HG02973 (cell line): ENCODE results near the gene TNFRSF25.

Experiments
- ATAC-seq: cut with Tn5 transposase; IDR thresholded peaks from one replicate; pipeline ENCODE4 v1.9.1; 2021; ENCODE audit warnings: moderate library complexity; ENCODE audit not compliant: unreplicated experiment

Gene TNFRSF25

DNA sequence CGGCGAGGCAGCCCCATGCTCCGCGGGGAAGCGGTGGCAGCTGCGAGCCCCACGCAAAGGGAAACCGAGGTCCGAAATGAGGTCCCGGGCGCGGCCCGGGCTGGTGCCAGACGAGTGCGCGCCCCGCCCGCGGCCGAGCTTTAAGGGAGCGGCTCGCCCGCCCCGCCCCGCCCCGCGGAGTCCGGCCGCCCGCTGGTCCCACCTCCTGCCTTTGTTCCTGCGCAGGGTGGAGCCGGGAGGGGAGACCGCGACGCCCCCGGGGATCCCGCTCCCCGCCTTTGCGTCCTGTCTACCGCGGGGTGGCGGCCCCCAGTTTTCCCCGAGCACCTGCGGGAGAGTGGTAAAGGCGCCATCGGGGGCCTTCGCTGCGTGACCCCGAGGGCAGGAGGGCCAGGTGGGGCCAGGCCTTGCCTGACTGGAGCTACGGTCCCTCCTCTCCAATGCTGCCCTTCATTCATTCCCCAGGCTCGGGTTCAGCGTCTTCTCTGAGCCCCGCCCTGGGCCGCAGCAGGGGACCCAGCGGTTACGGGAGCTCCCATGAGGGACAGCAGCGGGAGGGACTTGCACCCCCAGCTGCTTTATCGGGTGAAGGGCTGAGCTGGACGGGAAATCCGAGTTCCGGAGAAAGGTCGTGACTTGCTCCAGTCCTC lies 46.0 kb downstream of the TNFRSF25 start, which contains the start of gene HES2:
Gene HES2, minus strand, starts transcription at position 116 of the 650 bp plus-strand sequence. Its CDS starts 99 bp downstream, at position 17.
- ATAC-seq = no peak

DNA sequence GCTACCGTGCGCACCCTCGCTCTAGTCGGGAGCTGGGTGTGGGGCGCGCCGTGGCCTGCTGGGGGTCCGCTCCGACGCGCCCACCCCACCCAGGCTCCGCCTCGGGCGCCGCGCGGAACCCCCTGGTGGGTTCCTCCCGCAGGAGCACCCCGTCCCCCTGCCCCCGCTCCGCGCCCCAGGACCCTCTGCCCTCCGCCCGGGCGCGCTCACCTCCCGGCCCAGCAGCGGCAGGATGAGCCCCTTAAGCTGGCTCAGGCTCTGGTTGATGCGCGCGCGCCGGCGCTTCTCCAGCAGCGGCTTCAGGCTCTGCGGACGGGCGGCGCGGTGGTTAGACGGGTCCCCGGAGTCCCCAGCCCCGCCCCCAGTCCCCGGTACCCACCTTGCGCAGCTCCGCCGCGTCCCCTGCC lies 46.6 kb downstream of the TNFRSF25 start:
- ATAC-seq = no peak

DNA sequence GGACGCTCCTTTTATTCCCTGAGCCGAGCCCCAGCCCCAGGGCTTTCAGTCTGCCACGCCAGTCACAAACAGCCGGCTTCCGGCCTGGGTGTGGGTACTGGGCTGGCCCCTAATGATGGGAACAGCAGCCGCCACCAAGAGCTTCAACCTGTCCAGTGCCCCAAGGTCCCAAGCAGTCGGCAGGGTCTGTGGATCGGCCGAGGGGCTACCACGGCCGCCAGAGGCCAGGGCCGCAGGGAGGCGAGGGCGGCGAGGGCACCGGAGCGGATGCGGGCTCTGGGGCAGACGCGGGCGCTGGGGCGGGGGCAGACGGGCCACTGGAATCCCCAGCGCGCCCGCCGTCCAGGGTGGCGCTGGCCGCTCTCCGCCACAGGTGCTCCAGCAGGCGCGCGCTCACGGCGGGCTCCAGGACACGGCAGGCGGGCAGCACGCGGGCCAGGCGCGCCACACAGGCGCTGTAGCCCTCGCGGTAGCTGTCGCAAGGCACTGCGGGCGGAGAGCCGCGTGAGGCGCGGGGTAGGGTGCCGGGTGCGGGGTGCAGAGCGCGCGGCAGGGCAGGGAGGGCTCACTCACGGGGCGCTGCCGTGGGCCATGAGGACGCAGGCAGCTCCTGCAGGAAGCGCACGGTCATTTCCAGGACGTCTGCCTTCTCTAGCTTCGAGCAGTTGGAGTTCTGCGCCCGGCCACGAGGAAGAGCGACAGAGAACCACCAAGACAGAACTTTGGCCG lies 47.1 kb downstream of the TNFRSF25 start:
- ATAC-seq = no peak

DNA sequence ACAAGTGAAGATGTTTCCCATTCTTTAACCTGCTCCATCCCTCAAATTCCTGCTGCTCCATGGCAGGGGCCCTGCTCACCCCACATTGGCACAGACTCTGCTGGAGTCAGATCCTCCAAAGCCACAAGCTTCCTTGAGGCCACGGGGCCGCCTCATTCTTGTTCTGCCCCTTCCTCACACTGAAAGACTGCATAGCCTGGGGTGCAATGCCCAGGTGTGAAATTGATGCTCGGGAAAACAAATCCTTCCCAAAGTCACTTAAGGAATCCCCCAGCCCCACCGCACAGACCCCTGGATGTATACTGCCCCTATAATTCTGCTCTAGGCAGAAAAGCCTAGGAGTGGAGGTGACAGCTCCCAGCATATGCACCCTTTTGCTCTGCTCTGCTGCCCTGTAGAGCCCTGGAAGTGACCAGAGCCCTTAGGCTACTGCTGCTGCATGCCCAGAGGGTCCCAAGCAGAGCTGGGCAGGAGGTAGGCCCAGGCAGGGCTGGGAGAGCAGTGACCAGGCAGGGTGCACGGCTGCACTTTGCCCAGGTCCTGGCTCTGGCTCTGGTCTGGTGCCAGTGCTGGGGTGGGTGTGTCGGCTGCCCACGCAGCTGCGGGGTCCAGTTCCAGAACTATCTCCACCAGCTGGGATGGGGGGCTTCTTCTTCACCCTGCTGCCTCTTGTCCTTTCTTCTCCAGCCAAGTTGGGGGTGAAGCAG lies 47.9 kb downstream of the TNFRSF25 start:
- no peak for ATAC-seq

DNA sequence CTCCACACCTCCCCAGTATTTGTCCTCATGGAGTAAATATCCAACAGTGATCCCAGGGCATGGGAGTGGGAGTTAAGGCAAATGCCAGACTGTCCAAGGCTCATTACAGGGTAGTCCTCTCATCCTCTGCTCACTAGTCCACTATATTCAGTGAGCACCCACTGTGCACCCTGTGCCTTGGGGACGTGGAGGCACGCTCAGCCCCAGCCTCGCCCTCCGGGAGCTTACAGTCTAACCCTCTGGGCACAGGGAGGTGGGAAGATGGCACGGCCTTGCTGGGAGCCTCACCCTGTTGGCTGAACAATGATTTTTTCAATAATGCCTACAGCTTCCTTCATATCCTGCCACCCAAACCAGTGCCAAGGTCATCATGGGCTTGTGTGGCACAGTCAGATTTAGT lies 49.1 kb downstream of the TNFRSF25 start:
- no peak for ATAC-seq

DNA sequence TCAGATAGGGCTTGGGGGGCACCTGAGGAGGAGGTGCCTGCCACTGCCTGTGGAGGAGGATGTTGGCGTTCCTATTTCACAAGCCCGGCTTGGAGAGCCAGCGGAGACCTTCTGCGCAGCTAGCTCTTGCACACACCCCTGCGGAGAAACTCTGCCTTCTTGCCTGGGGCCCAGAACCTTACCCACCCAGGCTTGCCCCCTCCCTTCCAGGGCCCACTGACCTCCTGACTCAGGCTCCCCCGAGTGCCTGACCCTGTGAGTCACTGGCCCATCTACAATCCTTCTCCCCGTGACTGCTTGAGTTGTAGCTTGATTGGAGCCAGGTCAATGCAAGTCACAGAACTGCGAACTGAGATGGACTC lies 49.7 kb downstream of the TNFRSF25 start:
- ATAC-seq = no peak

DNA sequence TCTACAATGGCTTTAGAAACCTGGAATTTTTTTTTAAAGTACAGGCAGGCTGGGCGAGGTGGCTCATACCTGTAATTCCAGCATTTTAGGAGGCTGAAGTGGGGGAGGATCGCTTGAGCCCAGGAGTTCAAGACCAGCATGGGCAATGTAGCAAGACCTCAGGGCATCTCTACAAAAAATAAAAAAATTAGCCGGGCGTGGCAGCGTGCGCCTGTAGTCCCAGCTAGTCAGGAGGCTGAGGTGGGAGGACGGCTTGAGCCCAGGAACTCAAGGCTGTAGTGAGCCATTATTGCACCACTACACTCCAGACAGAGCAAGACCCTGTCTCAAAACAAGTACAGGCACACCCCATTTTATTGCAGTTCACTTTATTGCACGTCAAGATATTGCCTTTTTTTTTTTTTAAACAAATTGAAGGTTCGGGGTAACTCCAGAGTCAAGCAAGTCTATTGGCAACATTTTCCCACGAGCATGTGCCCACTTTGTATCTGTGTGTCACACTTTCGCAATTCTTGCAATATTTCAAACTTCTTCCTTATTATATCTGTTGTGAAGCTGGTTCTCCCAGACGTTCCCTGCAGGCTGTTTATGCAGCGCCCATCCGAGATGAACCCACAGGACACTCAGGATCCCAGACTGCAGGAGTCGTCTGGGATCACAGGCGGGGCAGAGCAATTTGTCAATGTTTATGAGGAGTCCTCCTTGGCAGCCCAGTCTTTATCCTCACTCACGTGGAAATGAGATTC lies 50.9 kb downstream of the TNFRSF25 start:
- no peak for ATAC-seq

DNA sequence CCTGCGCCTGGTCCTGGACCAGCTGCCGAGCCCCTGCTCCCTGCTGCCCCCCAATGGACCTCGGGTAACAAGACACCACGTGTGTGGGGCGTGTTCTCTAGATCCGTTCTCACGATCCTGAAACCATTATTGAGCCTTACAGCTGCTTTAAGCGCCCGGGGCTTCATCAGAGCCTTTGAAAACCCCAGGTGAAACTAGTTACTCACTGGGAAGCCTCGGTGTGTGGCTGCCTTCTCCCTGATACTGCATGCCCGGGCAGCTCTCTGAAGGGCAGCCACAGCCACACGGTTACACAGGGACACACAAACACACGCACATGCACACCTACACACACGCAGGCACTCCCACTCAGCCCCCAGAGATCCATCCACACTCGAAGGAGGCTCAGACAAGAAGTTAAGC lies 51.5 kb downstream of the TNFRSF25 start:
- ATAC-seq = no peak

DNA sequence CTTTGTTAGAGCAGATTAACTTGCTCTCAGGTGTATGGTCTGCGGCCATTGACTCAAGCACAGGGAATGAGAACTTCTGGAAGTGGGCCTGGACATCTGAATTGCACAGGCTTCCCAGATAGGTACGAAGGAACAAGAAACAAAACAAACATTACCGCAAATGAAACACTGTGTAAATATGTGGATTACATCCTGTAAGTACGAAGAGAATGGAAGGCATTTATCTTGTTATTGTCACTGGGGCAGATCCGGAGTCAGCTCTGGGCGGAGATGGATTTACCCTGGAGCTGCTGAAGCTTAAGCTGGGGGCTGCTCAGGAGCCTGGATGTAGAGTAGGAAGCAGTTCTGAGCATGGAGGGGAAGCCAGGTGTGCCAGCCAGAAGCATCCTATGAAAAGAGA lies 53.1 kb downstream of the TNFRSF25 start:
- ATAC-seq = no peak
